Stimulated activated CD4-positive, alpha-beta T cell treated with anti-CD3 and anti-CD28 coated beads, Interleukin-2, amount 100 ng/mL, for 24 hours (primary cell): ENCODE data around the gene VANGL1.
"Not testable (repeated sequence)": the region's sequence is repeated elsewhere in the genome, so short reads cannot be mapped to it uniquely, and the experiment has no call there.

Source experiments
- DNase-seq, 2 donors: peaks; one replicate each; pipeline ENCODE4 v3.0.0-alpha.2; 2020

The VANGL1 gene

GRCh38 chr1:115641762-115642167, at the start of gene VANGL1:
VANGL1 (plus strand) TSS chr1:115641970; CDS start chr1:115651414, 9,444 bp downstream.
- peak; percentile 22 to 69 for DNase-seq

GRCh38 chr1:115592264-115592663, 49.5 kb upstream of the VANGL1 start:
- no peak for DNase-seq

GRCh38 chr1:115593365-115594259, 48.2 kb upstream of the VANGL1 start:
- no peak for DNase-seq

GRCh38 chr1:115594600-115594999, 47.2 kb upstream of the VANGL1 start:
- DNase-seq: no peak

GRCh38 chr1:115595279-115596079, 46.3 kb upstream of the VANGL1 start:
- peak; percentile 71 to 82 for DNase-seq

GRCh38 chr1:115596080-115596780, 45.5 kb upstream of the VANGL1 start:
- no peak for DNase-seq

- DNase-seq: no peak
These were observed 37.3 kb upstream of the VANGL1 start for GRCh38 chr1:115604508-115604907.

GRCh38 chr1:115606305-115606704, 35.5 kb upstream of the VANGL1 start:
- DNase-seq: no peak

GRCh38 chr1:115609021-115609420, 32.7 kb upstream of the VANGL1 start:
- DNase-seq: no peak

GRCh38 chr1:115613767-115614166, 28.0 kb upstream of the VANGL1 start:
- no peak for DNase-seq

- no peak for DNase-seq
These were observed 21.3 kb upstream of the VANGL1 start for GRCh38 chr1:115620453-115620852.

GRCh38 chr1:115620950-115621349, 20.8 kb upstream of the VANGL1 start:
- DNase-seq: no peak

- DNase-seq: no peak
These were observed 16.9 kb upstream of the VANGL1 start for GRCh38 chr1:115624859-115625258.

- no peak for DNase-seq
These were observed 11.4 kb upstream of the VANGL1 start for GRCh38 chr1:115630342-115630741.

GRCh38 chr1:115632251-115633026, 9.3 kb upstream of the VANGL1 start:
- DNase-seq: no peak

- DNase-seq: not testable (repeated sequence)
These were observed 8.2 kb upstream of the VANGL1 start for GRCh38 chr1:115633606-115634005.

GRCh38 chr1:115637247-115637646, 4.5 kb upstream of the VANGL1 start:
- not testable (repeated sequence) for DNase-seq

GRCh38 chr1:115640384-115640783, 1.4 kb upstream of the VANGL1 start:
- DNase-seq: no peak

- DNase-seq: peak in 1 of 2 donors; percentile 41
These were observed 650 bp downstream of the VANGL1 start for GRCh38 chr1:115642168-115643072.

GRCh38 chr1:115643225-115643624, 1.5 kb downstream of the VANGL1 start:
- no peak for DNase-seq

- no peak for DNase-seq
These were observed 1.9 kb downstream of the VANGL1 start for GRCh38 chr1:115643666-115644065.
